Limb (tissue), 2 donors: ENCODE measurements around the gene GPALPP1.
"Not testable (repeated sequence)": the region's sequence is repeated elsewhere in the genome, so short reads cannot be mapped to it uniquely, and the experiment has no call there.

Experiments used
- DNase-seq, 2 donors: peaks; one replicate each; pipeline ENCODE4 v3.0.0-alpha.2; 2016; ENCODE audit errors: extremely low spot score in 2 of 2

The GPALPP1 gene, protein sequence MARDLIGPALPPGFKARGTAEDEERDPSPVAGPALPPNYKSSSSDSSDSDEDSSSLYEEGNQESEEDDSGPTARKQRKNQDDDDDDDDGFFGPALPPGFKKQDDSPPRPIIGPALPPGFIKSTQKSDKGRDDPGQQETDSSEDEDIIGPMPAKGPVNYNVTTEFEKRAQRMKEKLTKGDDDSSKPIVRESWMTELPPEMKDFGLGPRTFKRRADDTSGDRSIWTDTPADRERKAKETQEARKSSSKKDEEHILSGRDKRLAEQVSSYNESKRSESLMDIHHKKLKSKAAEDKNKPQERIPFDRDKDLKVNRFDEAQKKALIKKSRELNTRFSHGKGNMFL

DNA sequence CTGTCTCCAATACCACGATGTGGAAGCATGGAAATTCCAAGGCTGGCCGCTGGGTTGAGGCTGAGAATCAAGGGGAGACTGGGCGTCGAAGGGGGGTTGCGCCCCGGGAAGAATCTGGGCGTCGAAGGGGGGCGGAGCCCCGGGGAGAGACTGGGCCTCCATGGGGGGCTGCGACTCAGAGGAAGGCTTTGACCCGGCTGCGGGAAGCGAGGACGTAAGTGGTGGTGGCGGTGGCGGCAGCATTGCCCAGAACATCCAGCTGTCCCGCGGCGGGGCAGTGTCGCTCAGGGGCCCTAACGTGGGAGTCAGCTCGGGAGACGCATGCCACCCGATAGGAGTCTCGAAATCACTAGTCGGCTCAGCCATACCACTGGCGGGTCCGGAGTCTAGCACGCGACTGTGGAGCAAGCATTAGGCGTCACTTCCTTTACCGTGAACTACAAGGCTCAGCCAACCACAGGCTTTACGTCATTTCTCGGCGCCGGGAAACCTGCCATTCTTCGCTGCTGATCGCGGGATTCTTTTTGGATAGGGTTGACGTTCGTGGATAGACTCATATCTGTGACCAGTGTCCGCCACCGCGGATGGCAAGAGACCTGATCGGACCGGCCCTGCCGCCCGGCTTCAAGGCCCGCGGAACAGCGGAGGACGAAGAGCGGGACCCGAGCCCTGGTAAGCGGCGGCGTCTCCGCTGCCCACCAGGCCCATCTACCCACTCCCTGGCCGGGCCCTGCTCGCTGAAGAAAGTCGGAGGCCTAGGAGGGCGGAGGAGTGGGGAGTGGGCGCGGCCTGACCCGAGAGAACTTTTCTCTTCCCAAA, at the start of gene GPALPP1, which contains the start of gene NUFIP1:
Gene GPALPP1, plus strand, starts transcription at position 468 of the 819 bp plus-strand sequence. Its CDS starts 117 bp downstream, at position 585.
Gene NUFIP1, minus strand, starts transcription at position 401 of the 819 bp plus-strand sequence. Its CDS starts 35 bp downstream, at position 366.
- peak; percentile 95 to 97 for DNase-seq

DNA sequence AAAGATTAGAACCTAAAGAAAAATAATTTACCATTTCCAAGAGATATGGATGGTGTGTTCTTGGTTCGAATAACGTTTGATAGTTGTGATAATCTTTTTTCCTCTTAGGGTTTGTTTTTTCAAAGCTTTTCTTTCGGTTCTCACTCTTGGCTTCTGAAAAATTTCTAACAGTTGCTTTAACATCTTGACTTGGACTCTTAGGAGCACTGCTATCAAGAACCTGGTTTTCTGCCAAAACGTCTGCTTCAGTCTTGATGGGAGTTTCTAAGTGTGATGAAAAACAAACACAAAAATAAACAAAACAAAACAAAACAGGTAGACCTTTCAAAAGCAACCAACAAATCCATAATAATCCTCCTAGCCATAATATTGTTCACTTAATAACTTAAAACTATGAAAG, 45.9 kb upstream of the GPALPP1 start:
- not testable (repeated sequence) for DNase-seq

GRCh38 chr13:44951184-44951583, 38.2 kb upstream of the GPALPP1 start:
- DNase-seq = no peak

DNA sequence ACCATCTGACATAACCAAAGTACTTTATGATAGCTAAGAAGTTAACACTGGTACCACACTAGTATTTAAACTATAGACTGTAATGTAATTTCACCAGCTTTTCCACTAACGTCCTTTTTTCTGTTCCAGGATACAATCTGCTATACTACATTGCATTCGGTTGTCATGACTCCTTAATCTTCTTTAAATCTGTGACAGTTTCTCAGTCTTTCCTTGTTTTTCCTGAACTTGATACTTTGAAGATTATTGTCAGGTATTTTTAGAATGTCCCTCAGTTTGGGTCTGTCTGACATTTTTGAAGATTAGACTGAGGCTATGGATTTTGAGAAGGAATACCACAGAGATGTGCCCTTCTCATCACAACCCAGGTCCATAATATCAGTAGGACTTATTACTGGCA, 36.7 kb upstream of the GPALPP1 start:
- DNase-seq = no peak

- no peak for DNase-seq
These were observed 35.1 kb upstream of the GPALPP1 start for GRCh38 chr13:44954224-44954623.

DNA sequence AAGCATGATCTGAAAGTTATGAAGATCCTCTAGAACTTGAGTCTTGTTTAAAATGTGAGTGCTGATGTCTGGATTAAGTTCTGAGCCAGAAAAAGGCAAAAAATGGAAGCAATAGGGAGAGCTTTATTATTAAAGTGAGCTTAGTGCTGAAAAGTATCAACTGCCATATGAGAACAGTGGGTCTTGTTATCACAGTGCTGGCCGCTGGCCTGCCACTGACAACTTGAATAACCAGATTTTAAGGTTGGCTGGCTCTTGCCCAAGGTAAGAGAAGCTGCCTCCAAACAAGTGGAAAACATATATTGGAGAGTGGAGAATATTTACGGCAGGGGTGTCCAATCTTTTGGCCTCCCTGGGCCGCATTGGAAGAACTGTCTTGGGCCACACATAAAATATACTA, 33.9 kb upstream of the GPALPP1 start:
- no peak for DNase-seq

- no peak for DNase-seq
These were observed 27.3 kb upstream of the GPALPP1 start for GRCh38 chr13:44961997-44962396.

- no peak for DNase-seq
These were observed 21.5 kb upstream of the GPALPP1 start for GRCh38 chr13:44967704-44968433.

DNA sequence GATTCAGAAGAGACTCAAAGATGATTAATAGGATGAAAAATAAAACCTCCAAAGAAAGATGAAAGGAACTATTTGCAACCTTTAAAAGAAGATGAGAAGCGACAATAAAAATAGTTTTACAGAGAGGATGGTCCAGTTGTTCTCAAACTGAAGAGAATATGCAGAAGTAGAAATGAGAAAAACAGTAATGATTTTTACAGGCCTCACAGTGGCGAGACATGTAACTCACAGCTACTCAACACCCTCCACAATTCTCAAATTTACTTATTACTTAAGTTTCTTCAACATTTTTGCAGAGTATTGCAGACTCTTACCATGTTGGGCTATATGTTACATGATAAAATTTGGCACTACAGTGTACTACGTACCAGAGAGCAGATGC, 20.9 kb upstream of the GPALPP1 start:
- no peak for DNase-seq

DNA sequence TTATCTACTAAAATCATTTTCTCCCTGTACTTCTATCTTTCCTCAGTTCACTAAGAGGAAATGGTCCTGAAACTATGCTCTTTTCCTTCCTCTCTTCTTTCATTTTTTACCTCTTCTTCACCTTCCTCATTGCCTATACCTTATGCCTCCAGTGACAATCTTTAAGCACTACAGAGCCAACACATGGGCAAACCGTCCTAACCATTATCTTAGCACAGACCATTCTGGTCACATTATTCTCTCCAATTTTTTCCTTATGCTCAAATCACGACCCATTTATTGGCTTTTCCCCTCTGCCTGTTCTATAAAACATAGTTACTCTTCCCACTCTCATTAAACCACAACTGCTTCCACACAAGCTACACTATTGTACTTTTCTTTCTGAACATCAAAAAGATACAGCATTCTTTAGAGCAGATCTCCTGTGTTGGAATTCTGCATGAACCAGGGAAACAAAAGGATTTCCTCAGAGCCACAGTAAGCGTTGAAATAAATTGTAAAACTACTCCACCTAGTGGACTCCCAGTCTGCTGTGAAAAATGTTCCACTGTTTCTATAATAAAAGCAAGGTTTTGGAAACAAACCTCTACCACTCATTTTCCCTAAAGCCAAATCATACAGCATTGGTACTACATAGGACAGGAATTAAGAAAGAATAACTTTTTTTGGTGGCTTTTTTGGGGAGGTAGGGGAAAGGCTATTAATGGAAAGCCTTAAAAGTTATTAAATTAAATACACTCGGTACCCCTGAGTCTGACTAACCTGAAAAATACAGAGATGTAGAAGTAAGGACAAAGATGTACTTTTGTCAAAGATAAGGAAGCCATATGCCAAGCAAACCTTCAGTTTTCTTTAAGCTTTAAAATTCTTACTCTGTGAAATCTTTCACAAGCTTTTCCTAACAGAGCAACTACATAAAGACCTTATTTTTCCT, 19.5 kb upstream of the GPALPP1 start:
- peak in 1 of 2 donors; percentile 85 for DNase-seq

GRCh38 chr13:44971656-44972595, 17.4 kb upstream of the GPALPP1 start:
- DNase-seq = no peak

- peak in 1 of 2 donors; percentile 55 for DNase-seq
These were observed 16.3 kb upstream of the GPALPP1 start for GRCh38 chr13:44972956-44973581.

- DNase-seq = no peak
These were observed 15.1 kb upstream of the GPALPP1 start for GRCh38 chr13:44974056-44974793.

- DNase-seq = no peak
These were observed 13.1 kb upstream of the GPALPP1 start for GRCh38 chr13:44976196-44976595.

DNA sequence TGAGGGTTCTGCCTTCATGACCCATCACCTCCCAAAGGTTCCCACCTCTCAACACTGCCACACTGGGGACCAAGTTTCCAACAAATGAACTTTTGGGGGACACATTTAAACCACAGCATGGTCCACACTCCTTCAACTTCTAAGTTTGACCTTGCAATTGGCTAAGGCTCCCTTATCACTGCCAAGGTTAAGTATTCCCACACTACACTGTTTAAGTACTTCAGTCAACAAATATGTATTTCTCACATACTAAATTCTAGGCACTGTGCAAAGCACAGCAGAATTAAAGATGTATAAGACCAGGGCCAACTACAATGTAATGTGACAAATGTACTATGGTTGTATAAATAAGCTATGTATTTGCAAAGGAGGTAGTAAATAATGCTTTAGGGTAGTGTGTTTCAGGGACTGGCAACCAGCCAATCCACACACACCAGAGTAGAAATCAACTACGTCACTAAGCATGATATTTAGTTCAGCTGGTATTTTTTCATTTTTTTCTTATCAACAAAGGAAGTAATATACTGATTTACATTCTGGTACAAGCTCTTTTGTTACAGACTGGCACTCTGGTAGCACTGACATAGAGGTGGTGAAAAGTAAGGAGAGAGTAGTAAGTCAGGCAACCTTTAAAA, 12.3 kb upstream of the GPALPP1 start:
- no peak for DNase-seq

DNA sequence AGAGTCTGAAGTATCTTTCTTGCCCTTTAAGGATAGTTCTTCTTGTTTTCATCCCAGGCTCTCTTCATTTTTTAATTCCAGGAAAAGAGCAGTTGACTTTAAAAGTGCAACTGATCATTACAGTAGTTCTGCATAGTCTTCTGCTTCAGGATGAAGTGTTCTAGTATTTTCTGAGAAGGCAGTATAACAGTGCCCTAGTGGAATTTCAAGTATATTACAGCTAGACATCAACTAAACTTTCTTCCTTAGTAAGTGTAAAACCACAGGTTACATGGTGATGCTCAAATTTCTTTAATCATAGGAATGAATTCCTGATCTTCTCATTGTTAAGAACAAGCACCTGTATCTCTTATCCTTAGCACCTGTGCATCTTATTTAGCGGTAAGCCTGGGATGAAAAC, 11.0 kb upstream of the GPALPP1 start:
- DNase-seq = no peak

DNA sequence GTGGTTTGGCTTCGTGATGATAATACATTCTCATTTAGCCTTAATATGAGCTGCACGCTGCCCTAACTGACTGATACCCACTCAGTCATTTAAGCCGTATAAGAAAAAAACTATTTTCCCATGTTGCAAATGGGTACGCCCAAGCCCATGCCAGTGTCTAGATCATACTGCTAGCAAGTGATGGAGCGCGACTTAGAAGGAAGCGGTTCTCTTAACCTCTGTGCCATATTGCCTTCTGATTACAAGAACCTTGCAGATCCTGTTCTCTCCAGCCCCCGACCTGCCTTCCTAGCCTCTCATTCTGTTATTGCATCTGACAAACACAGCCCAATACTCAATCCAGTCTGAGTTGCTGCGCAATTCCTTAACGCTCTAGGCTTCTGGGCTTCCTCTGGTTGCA, 603 bp downstream of the GPALPP1 start:
- peak in 1 of 2 donors; percentile 32 for DNase-seq

DNA sequence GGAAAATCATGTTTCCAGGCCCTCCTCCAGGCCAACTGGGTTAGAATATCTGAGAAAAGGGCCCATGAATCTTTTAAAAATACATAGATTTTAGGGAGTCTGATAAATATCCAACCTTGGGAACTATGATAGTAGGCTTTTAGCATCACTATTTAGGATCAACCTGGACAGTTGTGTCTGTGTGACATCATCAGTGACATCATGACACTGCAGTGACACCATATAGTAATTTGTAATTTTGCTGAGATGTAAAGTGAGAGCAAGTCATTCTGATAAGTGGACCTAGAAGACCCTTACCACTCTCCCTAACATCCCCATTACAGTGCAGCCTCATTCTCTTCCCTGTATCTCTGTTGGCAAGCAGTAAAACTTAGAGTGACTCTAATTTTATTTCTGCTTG, 14.1 kb downstream of the GPALPP1 start:
- DNase-seq = no peak
